PFSK-1 (cell line): ENCODE measurements around the gene OR2W1.

Experiments
- FOXP2 ChIP-seq: optimal IDR thresholded peaks from 2 replicates; pipeline ENCODE3; 2011; ENCODE audit warnings: borderline replicate concordance, control low read depth, inconsistent platforms; ENCODE audit not compliant: insufficient read depth; ENCODE audit errors: extremely low read length, extremely low read depth
- POLR2AphosphoS5 ChIP-seq: IDR thresholded peaks from 2 replicates; pipeline ENCODE4 v1.6.1; 2012; ENCODE audit warnings: low read depth, mild to moderate bottlenecking, control low read depth, low read length, moderate library complexity
- REST ChIP-seq, 2 experiments: IDR thresholded peaks; 2 replicates each; pipeline versions ENCODE4 v1.6.1 to v1.8.0; 2011 to 2012; ENCODE audit warnings: low read depth in 2 of 2, low read length in 2 of 2, control low read depth in 1 of 2, inconsistent platforms in 1 of 2, mild to moderate bottlenecking in 1 of 2, moderate library complexity in 1 of 2; ENCODE audit not compliant: insufficient read depth in 1 of 2
- SIN3A ChIP-seq: IDR thresholded peaks from 2 replicates; pipeline ENCODE4 v1.6.1; 2012; ENCODE audit warnings: mild to moderate bottlenecking, low read length, moderate library complexity, borderline replicate concordance; ENCODE audit not compliant: insufficient read depth

- no peak for TF ChIP-seq POLR2AphosphoS5
- TF ChIP-seq FOXP2: no peak
- no peak for TF ChIP-seq REST (IDR thresholded peaks at IDR 0.05; ENCODE audit: insufficient read depth in 1 of 2, low read depth in 2 of 2, low read length in 2 of 2)
- TF ChIP-seq SIN3A: no peak
Observed at GRCh38 chr6:29011276-29011734, 33.7 kb downstream of the OR2W1 start.
